ENCODE measurements around the gene HES6.
"Not testable (repeated sequence)": the region's sequence is repeated elsewhere in the genome, so short reads cannot be mapped to it uniquely, and the experiment has no call there.

The HES6 gene

GRCh38 chr2:238272156-238272555, 32.3 kb upstream of the HES6 start:
- DNase-seq = no peak

- not testable (repeated sequence) for DNase-seq
Measured at GRCh38 chr2:238271686-238272085, 31.8 kb upstream of the HES6 start.

DNA sequence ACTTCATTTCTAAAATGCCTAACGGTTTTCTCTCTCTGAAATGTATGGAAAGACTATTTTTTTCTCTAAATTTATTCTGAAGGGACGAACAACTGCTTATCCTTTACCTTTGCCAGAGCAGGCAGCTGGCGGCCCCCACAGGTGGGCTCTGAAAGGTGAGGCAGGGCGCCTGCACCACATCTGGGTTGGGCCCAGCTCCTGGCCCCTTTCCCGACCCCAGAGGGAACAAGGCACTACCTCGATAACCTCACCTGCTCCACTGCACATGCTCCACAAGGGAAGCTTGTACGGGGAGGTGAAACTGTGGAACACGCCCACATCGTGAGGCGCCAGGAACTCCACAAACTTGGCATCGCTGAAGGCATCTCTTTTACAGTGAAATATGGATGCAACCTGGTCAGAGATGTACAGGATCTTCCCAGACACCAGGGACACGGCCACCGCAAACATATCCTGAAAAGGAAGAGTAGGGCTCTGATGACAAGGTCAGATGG, 31.3 kb upstream of the HES6 start:
- DNase-seq = no peak

DNA sequence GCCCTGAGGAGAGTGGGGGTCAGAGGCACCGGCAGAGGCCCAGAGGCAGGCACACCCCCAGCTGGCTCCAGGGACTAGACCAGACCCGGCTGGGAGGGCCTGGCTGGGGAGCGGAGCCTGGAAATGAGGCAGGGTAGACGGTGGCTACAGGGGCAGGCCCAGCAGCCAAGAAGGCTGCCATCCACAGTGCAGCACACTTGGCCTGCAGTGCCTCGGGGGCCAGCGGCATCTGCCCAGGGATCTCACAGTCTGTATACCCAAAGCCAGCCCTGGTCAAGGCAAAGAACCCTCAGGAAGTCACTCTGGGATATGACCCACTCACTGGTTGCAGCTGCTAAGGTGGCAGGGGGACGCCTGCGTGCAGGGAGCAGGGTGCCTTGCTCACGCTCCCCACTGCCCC, 30.8 kb upstream of the HES6 start:
- no peak for DNase-seq

DNA sequence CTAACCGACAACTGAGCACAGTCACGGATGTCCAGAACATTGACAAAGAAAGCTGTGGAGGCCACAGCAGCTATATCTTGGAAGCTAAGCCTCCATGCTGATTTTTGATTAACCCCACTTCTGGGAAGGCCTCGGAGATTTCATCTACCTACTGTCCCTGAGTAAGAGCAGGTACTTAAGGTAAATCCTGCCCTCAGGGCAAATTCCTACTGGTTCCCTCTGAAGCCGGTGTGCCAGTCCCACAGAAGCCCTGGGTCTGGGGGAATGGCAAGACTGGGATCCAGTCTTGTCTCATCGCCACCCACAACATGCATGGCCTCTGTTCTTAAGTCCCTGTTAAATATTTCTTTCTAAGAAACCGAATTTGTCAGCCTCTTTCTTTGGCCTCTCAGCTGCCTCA, 29.9 kb upstream of the HES6 start:
- DNase-seq = no peak

- DNase-seq = no peak
Measured at GRCh38 chr2:238267884-238268680, 28.2 kb upstream of the HES6 start.

- no peak for DNase-seq
Measured at GRCh38 chr2:238267341-238267710, 27.5 kb upstream of the HES6 start.

DNA sequence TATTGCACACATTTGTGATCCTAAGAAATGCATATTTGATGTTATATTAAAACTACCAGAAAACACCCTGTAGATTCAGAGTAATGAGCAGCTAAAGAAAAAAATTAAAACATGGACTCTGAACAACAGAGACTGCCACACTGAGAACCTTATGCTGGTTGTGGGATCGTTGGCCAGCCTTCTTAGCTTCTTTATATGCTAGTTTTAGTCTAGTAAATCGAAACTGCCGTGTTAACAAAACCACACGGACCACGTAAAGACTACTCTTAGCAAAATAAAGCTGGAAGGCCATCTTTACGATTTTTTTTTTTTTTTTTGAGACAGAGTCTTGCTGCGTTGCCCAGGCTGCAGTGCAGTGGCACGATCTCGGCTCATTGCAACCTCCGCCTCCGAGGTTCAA, 25.8 kb upstream of the HES6 start:
- no peak for DNase-seq

GRCh38 chr2:238264072-238264460, 24.2 kb upstream of the HES6 start:
- DNase-seq = no peak

GRCh38 chr2:238263204-238264071, 23.6 kb upstream of the HES6 start:
- DNase-seq = peak; percentile 72 to 76

DNA sequence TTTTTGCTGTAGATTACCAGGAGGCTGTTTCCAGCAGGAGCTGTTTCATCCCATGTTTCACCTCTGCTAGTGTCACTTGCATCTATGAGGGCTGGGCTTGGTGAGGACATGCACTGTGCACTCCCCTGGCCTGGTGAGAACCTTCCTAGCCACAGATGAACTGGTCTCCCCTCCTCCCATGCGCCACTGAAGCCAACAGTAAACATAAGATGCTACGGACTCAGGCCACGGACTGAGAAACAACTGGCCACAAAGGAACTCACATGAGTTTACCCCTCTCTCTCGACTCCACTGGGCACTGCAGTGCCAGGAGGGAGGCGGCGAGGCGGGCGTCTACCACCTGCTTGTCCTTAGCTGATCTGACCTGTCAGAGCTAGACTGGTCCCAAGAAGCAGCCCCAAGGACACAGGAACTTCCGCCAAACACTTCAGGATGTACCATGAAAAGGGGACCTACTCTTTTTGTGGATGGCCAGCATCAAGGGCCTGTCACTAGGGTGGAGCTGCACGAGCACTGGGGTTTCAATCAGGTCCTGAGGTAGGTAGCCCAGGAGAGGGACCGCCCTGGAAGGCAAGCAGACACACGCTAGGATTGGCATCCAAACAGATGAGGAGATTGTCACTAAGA, 22.8 kb upstream of the HES6 start:
- no peak for DNase-seq

GRCh38 chr2:238261718-238262375, 22.0 kb upstream of the HES6 start:
- no peak for DNase-seq

DNA sequence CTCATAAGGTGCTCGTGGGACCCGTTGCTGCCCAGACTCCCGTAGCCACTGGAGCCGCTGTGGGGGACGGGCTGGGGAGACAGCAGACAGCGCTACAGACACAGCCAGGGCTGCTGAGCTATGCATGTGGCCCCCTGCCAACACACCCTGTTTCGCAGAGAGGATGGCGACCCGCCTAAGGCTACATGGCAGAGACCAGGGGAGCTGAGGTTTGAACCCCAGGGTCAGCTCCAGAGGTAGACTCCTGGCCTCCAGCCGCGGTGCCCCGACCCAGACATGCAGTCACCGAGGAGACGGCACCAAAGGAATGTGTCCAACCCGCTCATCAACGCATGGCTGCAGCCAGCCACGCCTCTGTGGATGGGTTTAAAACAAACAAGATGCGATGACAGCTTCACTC, 21.0 kb upstream of the HES6 start:
- no peak for DNase-seq

DNA sequence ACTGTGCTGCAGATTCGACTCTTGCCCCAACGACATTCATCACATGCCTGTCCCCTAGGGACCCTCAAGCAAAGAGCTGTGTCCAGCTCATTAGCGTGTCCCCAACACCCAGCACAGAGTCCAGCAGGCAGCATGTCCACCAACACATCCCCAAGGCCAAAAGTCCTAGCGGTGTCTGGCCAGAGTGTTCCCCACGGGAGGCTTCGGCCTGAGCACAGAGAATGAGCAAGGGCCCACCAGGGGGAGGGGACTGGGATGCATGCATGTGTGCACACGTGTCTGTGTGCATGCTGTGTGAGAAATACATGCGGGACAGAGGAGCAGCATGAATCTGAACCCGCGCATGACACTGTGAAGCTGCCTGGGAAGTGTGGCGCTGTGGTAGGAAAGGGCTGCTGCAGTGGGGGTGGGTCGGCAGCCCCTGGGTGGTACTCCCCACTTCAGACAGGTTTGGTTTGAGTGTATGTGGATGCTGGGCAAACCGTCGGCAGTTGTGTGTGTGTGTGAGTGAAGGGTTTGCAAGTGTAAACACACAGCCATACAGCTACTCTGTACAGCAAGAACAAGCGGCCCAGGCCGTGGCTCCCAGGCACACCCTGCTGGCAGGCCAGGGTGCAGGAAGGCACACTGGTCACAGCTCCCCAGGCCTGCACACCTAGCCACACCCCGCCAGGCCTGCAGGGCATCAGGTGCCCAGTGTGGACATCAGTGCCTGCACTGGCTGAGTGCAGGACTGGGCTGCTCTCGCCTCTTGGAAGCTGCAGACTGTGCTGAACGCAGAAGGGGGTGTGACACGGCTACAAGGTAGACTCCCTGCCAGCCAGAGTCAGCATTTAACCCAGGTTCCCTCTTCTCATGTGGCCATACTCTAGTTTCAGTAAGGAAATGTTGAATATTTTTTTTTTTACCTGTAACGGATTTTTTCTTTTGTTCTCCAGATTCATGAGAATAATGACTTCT, 19.5 kb upstream of the HES6 start:
- no peak for DNase-seq

DNA sequence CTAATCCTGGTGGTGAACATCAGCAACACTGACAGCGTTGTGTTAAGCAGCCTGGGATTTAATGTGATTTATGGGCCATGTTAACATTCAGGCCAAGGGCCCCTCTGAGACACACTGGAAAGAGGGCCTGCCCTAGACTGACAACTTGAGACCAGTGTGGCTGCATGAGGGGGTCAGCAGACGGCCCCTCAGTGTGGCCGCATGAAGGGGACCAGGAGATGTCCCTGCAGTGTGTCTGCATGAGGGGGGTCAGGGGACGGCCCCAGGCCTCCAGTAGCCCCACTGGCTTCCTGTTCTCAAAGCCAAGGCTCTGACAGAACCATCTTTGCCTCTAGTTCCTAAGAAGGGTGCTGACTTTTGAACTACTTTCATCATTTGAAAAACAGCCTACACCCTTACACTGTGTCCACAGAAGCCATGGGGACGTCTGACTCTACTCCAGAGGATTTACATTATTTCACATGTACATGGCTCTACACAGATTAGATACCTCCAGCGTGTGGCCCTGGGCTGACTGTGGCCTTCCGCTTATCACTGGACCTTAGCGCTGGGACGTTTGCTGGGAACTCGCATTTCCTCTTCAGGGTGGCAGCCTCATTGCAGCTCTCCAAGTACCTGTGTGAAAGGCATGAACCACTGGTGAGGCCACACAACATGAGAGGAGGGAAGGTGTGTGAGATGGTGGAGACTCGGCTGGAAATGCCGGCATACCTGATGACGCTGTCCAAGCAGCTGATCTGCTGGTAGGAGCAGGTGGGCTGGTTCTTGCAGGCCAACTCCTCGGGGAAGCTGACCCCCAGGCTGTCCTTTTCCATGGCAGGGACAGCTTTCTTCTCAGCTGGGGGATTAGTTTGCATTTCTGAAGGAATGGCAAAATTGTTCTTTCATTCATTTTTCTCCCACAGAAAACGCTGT, 18.2 kb upstream of the HES6 start:
- DNase-seq = no peak

- peak; percentile 44 to 50 for DNase-seq
Measured at GRCh38 chr2:238256594-238257104, 16.8 kb upstream of the HES6 start.

GRCh38 chr2:238256111-238256510, 16.3 kb upstream of the HES6 start:
- no peak for DNase-seq

GRCh38 chr2:238255636-238256035, 15.8 kb upstream of the HES6 start:
- DNase-seq = no peak

DNA sequence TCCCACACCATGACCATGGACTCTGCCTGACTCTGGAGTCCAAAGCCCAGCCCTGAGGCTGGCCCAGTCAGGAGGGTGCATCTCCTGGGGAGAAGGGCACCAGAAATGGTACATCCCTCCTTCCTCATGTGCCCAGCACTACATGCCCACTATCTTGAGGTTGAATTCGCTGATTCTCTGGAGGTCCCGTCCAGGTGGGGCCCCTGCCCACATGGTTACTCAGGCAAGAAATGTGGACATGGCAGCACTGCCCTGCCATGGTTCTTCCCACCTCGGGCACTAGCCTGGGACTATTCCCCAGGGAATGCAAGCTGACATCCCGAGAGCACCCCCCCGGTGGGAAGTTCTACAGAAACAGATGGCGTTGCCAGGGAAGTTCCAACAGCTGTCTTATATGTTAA, 15.3 kb upstream of the HES6 start:
- no peak for DNase-seq

DNA sequence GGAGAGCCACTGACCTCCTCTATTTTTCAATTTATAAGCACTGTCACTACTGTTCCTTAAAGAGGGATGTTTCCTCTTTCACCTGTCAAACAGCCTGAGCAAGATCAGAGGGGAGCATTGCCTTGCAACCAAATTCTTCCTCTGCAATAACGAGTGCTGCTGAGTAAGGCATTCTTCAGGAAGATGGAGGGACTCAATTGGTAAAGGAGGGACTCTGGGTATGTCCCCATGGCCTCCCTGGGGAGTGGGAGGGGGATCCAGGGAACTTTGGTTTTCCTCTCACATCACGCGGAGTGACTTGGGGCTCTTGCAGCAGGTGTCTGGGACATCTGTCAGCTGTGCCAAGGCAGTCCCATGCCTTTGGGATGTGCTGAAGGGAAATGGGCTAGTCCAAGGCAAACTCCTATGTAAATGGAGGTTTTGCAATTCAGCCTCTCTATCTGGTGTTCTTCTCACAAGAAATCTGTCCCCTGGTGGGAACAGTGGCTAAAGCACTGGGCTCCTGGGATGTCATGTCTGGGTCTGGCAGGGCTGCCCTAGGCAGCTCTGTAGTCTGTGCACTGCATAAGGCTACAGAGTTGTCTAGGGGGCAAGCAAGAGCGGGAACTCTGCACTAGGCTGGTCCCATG, 14.4 kb upstream of the HES6 start:
- DNase-seq = no peak

Measured in Kasumi-1 (cell line).